Cardiac atrium fibroblast (primary cell): Measurements from ENCODE around the gene PHF3. TPM values are rescaled to one million over a fixed set of nuclear protein-coding genes. Genes with fewer than 3 reads are reported as not detected.

ENCODE experiments used
- total RNA-seq: library from RNA; depleted of rRNA; stranded (reverse); fragments of >200 nt; gene quantifications from 2 replicates; pipeline ENCODE4 v1.2.3, GENCODE V29; 2015

The PHF3 gene, protein sequence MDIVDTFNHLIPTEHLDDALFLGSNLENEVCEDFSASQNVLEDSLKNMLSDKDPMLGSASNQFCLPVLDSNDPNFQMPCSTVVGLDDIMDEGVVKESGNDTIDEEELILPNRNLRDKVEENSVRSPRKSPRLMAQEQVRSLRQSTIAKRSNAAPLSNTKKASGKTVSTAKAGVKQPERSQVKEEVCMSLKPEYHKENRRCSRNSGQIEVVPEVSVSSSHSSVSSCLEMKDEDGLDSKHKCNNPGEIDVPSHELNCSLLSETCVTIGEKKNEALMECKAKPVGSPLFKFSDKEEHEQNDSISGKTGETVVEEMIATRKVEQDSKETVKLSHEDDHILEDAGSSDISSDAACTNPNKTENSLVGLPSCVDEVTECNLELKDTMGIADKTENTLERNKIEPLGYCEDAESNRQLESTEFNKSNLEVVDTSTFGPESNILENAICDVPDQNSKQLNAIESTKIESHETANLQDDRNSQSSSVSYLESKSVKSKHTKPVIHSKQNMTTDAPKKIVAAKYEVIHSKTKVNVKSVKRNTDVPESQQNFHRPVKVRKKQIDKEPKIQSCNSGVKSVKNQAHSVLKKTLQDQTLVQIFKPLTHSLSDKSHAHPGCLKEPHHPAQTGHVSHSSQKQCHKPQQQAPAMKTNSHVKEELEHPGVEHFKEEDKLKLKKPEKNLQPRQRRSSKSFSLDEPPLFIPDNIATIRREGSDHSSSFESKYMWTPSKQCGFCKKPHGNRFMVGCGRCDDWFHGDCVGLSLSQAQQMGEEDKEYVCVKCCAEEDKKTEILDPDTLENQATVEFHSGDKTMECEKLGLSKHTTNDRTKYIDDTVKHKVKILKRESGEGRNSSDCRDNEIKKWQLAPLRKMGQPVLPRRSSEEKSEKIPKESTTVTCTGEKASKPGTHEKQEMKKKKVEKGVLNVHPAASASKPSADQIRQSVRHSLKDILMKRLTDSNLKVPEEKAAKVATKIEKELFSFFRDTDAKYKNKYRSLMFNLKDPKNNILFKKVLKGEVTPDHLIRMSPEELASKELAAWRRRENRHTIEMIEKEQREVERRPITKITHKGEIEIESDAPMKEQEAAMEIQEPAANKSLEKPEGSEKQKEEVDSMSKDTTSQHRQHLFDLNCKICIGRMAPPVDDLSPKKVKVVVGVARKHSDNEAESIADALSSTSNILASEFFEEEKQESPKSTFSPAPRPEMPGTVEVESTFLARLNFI (N-terminal part only)
- total RNA-seq: 17.0 and 23.5 TPM in 2 replicates

DNA sequence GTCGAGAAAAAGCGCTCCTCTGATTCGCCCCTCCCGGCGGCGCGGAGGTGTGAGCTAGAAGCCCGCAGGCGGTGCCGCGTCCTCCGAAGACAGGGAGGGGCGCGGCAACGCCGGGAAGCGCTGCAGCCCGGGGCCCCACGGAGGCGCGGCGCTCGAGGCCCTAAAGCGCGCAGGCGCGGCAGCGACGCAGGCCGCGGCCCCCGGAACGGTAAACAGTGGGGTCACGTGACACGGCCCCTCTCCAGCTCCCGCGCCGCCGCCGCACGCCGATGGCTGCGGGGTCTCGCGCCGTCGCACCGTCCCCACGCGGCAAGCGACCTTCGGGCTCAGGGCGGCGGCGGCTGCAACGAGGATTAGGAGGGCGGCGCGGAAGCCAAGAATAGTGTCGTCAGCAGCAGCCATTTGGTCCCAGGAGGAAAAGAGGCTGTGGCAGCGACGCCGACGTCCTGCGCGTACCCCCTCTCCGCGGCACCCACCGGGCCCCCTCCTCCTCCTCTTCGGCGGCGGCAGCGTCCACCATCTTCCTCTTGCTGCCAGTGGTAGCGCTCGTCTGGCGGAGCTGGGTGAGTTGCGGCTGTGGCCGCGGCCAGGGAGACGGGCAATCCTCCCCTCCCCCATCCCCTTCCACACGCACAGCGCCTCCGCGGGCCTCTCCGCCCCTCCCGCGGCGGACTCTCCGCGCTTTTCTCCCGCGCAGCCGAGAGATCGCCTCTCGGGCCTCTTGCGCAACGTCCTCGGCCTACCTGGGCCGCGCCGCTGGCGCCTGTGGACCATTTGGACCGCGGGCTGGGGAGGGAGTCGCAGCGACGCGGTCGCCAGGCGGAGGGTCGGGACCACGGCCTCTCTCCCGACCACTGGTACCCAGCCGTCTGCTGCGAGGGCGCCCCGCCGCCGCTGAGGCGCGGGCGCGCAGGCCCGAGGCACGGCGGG, at the start of gene PHF3:
Gene PHF3 (plus strand): TSS at position 215 of the 930 bp plus-strand sequence. CDS start 10,750 bp downstream, outside the sequence.

Other genes starting within 250 kb of the PHF3 start
- gene PTP4A1, start 63.3 kb upstream of the PHF3 start, total RNA-seq: 10.5 and 17.1 TPM in 2 replicates